AG04449 (cell line): ENCODE measurements around the gene CAB39L.

Experiments
- CTCF ChIA-PET: fragments of 350-600 bp; formaldehyde crosslinking; extraction: SDS; loops from one replicate; lab custom pipeline; 2021; ENCODE audit warnings: antibody characterized with exemption; lab: Yijun Ruan, JAX
- POLR2A ChIA-PET: fragments of 400-600, 350-600 bp; formaldehyde crosslinking; extraction: SDS; loops from one replicate; lab custom pipeline; 2020; ENCODE audit warnings: antibody characterized with exemption, inconsistent platforms; lab: Yijun Ruan, JAX
- DNase-seq: peaks from one replicate; pipeline ENCODE4 v3.0.0-alpha.2; 2010; ENCODE audit warnings: low read depth, low spot score
- H3K4me3 ChIP-seq: 2 replicates; pipeline ENCODE4 v1.5.1; 2011; ENCODE audit warnings: low read depth, mild to moderate bottlenecking, control low read depth, low read length
- TF ChIP-seq, protein P1 (sequence below): IDR thresholded peaks from one replicate; pipeline ENCODE4 v1.5.1; 2011; ENCODE audit warnings: mild to moderate bottlenecking, moderate library complexity, low read length, control low read depth, inconsistent platforms; ENCODE audit not compliant: insufficient read depth; ENCODE audit errors: missing control alignments

The CAB39L gene

DNA sequence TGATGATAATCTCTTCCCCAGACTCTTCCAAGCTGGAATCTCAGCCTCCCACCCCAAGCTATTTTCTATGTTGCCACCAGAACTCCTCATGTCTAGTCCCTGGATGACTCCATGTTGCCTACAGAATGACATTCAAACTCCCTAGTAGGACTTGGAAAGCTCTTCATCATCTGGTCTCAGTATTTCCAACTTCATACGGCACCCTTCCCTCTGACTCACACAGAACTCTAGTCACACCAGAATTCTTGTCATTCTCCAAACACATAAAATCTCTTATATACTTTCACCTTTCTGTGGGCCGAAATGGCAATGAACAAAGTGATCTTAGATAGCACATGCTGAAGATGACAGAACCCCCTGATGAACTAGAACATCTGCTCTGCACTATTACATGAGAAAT, 86.2 kb downstream of the CAB39L start:
- CTCF ChIA-PET = no interaction called here
- TF ChIP-seq, protein P1, sequence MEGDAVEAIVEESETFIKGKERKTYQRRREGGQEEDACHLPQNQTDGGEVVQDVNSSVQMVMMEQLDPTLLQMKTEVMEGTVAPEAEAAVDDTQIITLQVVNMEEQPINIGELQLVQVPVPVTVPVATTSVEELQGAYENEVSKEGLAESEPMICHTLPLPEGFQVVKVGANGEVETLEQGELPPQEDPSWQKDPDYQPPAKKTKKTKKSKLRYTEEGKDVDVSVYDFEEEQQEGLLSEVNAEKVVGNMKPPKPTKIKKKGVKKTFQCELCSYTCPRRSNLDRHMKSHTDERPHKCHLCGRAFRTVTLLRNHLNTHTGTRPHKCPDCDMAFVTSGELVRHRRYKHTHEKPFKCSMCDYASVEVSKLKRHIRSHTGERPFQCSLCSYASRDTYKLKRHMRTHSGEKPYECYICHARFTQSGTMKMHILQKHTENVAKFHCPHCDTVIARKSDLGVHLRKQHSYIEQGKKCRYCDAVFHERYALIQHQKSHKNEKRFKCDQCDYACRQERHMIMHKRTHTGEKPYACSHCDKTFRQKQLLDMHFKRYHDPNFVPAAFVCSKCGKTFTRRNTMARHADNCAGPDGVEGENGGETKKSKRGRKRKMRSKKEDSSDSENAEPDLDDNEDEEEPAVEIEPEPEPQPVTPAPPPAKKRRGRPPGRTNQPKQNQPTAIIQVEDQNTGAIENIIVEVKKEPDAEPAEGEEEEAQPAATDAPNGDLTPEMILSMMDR = no peak
- DNase-seq = peak; percentile 40
- POLR2A ChIA-PET = no interaction called here
- H3K4me3 ChIP-seq = no peak overlapping the region

DNA sequence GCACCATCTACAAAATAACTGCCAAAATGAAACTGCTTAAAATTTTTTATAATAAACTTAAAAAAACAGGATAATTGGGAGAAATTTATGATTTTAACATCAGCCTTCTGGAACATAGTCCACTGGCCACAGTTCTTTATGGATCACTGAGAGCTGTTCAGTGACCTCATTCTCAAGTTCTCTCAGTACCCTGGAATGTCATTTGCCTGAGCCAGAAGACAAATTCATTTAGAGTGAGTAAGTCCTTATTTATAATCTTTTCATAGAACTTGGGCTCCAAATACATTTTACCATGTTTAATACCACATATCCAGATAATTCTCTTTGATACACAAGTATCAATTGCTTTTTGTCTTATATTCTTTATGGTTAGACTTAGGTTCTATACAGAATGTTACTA, 87.6 kb downstream of the CAB39L start:
- DNase-seq = peak; percentile 84
- ChIA-PET CTCF (no interaction called here), POLR2A (no interaction called here)
- H3K4me3 ChIP-seq = no peak overlapping the region
- TF ChIP-seq, protein P1 = no peak

DNA sequence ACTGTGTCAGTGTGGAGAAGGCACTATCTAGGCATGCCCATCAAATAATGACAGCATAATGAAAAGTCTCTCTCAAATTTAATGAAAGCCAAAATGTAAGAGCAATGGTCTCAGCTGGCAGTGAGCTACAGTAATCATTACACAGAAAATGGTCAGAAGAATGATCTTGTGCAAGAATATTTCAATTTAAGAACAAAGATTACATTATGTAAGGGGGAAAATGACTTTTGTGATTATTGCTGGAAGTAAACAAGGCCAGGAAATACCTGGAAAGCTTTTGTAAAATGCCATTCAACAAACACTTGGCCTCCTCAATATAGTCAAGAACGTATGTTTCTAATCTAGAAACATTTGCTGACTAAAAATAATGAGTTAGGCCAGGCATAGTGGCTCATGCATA, 89.1 kb downstream of the CAB39L start:
- ChIA-PET POLR2A (interaction anchor here (0.7 kb wide), 1 partner anchor 1304 kb away, joined by 3 read pairs; no protein-coding TSS in a partner anchor), CTCF (interaction anchor here (0.7 to 1.5 kb wide), 2 partner anchors 18 to 40 kb away, joined by 3 to 6 read pairs; no protein-coding TSS in a partner anchor)
- TF ChIP-seq, protein P1 = no peak
- DNase-seq = no peak
- no peak overlapping the region for H3K4me3 ChIP-seq

DNA sequence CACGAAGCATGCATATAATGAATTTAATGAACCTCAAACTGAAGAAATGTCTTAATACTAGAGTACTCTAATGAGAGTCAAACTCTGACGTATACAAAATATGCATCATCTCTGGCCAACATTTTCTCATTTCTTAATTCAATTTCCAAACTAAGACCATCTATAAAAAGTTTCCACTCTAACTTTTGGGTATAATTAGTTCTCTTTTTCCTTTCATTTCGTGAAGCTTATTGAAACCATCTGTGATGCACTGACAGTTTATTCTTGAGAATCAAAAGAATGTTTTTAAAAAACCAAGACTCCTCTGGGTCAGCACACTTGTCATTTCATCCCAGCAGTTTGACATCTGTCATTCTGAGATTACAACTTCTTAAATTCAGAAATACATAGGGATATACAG, 90.0 kb downstream of the CAB39L start:
- DNase-seq = no peak

DNA sequence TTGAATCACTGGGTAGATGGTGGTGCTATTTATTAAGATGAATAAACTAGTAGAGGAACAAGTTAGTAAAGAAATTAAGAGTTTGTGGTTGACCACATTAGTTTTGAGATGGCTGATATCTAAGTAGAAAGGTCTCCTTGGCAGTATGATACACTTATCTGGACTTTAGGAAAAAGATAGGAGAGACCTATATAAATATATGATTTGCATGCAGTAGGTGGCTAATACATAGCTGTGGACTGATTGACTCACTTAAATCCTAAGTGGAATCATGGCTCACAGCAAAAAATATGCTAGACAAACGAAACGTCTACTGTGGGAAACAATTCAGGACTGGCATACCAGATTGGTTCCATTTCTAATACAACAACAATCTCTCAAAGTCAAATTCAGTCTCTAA, 92.0 kb downstream of the CAB39L start:
- H3K4me3 ChIP-seq = no peak overlapping the region
- DNase-seq = peak; percentile 77
- ChIA-PET CTCF (no interaction called here), POLR2A (interaction anchor here (1.0 kb wide), 1 partner anchor 16 kb away, joined by 3 read pairs; no protein-coding TSS in a partner anchor)
- TF ChIP-seq, protein P1 = no peak

More for the DNA sequence above, 90.0 kb downstream of the CAB39L start:
- CTCF ChIA-PET = interaction anchor here (0.7 to 1.5 kb wide), 2 partner anchors 19 to 39 kb away, joined by 3 to 6 read pairs; no protein-coding TSS in a partner anchor
- TF ChIP-seq, protein P1 = no peak
- POLR2A ChIA-PET = no interaction called here
- H3K4me3 ChIP-seq = no peak overlapping the region

DNA sequence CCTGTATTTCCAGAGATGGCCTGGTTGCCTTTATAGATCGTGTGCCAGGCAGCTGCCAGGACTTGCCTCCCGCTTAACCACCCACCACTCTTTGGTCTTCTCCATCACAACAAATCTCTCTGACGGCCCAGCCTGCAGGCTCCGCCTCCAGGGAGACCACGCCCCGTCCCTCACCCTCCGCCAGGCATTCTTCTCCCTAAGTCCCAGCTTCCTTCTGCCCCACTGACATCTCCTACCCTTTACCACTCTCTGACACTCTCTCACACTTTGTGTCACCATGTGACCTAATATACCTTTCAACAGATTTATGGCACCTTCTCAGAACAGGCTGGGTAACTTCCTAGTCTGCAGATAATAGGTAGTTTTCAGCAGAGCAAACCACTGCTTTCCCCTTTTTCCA, 95.1 kb downstream of the CAB39L start:
- TF ChIP-seq, protein P1 = no peak
- H3K4me3 ChIP-seq = no peak overlapping the region
- POLR2A ChIA-PET = interaction anchor here (0.7 kb wide), 1 partner anchor 67 kb away, joined by 3 read pairs; no protein-coding TSS in a partner anchor
- CTCF ChIA-PET = no interaction called here
- no peak for DNase-seq
